Measurements from ENCODE around the gene APBB2.

DNA sequence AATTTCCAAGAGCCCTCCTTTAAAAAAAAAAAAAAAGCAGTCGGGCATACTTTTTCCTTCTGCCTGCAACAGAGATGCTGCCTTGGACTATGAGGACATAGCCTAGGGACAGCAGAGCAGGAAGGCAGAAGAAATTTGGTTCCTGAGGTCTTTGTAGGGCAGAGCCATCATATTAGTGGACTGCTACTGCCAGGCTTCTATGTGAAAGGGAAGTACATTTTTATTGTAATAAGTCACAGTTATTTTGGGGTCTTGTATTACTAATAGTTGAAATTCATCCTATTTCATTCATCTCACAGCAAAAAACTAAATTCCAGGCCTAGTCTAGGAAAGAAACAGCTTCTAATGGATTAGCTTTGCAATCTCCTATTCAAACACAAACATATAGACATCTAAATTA is 253.4 kb downstream of the APBB2 start:
- TF ChIP-seq, protein P1, sequence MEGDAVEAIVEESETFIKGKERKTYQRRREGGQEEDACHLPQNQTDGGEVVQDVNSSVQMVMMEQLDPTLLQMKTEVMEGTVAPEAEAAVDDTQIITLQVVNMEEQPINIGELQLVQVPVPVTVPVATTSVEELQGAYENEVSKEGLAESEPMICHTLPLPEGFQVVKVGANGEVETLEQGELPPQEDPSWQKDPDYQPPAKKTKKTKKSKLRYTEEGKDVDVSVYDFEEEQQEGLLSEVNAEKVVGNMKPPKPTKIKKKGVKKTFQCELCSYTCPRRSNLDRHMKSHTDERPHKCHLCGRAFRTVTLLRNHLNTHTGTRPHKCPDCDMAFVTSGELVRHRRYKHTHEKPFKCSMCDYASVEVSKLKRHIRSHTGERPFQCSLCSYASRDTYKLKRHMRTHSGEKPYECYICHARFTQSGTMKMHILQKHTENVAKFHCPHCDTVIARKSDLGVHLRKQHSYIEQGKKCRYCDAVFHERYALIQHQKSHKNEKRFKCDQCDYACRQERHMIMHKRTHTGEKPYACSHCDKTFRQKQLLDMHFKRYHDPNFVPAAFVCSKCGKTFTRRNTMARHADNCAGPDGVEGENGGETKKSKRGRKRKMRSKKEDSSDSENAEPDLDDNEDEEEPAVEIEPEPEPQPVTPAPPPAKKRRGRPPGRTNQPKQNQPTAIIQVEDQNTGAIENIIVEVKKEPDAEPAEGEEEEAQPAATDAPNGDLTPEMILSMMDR (IDR thresholded peaks at IDR 0.05) = no peak
- no peak for TF ChIP-seq EZH2 (IDR thresholded peaks at IDR 0.05; ENCODE audit: borderline replicate concordance, insufficient read depth, low read depth, low read length, poor library complexity, severe bottlenecking)
